ENCODE measurements around the gene SCARB2.

The SCARB2 gene

DNA sequence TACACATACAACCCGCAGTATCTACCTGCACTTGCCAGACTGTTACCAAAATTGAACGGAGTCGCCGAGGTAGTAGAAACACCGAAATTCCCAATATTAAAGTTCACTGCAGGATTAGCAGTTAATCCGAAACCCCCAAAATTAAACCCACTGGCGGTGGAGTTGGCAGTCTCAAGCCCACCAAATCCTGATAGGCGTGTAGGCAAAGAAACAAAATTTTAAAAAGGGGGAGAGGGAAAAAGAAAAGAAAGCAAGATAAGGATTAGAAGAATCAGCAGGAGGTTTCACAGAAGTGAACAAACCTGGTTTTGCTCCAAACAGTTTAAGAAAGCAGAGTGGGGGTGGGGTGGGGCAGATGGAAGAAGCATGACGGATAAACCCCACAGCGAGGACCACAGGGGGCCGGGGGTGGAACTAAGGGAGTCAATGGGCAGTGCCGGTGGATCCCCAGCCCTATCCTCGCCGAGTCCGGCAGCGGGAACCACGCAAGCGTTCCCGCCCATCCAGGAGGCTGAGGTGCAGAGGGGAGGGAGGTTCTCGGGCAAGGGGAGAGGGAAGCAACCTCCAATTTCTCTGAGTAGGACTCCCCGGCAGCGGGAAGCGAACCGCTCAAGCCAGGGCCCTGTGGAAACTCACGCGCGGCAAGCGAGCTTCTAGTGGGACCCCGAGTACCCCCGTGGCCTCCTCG lies 66.0 kb downstream of the SCARB2 start:
- DNase-seq = peak; percentile 78

DNA sequence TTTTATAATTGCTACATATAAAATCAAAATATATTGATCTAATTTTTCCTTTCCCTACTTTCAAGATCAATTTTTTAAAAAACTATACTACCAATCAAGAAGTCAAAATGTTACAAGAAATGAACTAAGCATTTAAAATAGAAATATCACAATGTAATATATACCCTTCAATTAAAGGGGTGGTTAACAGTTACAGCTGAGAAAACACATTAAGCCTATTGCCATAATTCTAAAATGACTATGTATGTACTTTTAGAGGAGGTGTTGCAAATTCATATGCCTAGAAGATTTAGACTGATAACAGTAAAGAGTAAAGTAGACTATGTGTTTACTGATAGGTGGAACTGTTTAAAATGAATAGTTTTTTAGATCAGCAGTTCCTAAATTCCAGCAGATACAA lies 69.1 kb downstream of the SCARB2 start:
- DNase-seq = no peak

GRCh38 chr4:76141241-76141640 lies 72.4 kb downstream of the SCARB2 start:
- DNase-seq = no peak

- DNase-seq = no peak
Measured at GRCh38 chr4:76127754-76128153, 85.9 kb downstream of the SCARB2 start.

- no peak for DNase-seq
Measured at GRCh38 chr4:76125816-76126215, 87.8 kb downstream of the SCARB2 start.

GRCh38 chr4:76120199-76120598 lies 93.4 kb downstream of the SCARB2 start:
- DNase-seq = no peak

DNA sequence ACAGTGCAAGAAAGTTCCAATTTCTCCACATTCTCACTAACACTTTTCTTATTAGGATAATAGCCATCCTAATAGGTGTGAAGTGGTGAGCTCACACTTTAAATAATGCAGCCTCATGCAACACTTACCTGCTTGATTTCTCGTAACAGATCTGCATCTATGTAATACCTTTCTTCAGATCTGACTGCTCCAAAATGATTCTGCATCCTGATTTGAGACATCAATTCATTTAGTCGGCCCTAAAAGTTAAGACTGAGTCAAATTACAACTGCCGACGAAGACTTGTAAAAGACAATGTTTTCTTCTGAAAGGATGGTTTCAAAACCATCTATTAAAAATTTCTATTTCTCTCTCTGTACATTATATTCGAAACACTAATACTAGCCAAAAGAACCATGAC lies 96.1 kb downstream of the SCARB2 start:
- no peak for DNase-seq

DNA sequence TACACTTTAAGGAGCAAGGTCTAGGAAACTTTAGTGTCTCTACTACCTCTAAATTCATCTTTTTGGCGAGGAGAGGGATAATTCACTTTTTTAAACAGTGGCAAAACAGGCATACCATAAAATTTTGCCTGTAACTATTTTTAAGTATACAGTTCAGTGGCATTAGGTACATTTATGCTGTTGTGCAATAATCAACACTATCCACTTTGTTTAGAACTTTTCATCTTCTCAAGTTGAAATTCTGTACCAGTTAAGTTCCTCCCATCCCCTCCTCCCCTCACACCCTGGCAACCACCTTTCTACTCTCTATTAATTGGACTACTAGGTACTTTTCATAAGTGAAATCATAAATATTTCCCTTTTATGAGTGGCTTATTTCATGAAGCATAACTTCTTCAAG lies 96.8 kb downstream of the SCARB2 start:
- DNase-seq = no peak
